CD4-positive, alpha-beta T cell treated with Interleukin-15 for 1 hour (primary cell): ENCODE data around the gene MARF1.
A peak's percentile ranks its signal among the peaks of the same experiment; 100 is the strongest.
"Not testable (repeated sequence)": the region's sequence is repeated elsewhere in the genome, so short reads cannot be mapped to it uniquely, and the experiment has no call there.

ENCODE experiments used
- DNase-seq: peaks from one replicate; pipeline ENCODE4 v3.0.0-alpha.2; 2020

Gene MARF1

DNA sequence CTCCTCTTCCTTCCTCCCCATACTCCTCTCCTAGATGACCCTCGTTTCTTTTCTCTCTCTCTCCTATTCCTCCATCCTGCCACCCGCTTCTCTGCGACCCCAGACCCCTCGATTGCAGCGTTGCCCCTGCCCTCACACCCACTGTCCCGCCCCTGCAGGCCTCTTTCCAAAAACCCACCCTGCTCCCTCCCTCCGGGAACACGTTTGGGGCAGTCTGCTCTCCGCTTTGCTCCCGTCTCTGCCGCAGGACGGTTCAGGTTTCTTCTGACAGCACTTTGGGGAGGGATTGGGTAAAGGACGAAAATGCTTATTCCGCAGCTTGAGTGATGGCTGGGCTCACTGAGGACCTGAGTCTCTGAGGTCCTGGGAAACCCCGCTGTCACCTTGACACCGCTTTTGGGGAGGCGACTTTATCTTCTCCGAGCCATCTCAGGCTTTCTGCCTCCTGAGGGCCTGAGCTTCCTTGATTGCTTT is 7.8 kb upstream of the MARF1 start:
- DNase-seq, result peak; percentile 47

GRCh38 chr16:15650019-15650697 is 7.2 kb upstream of the MARF1 start, which contains the start of gene NDE1:
Gene NDE1, plus strand, starts transcription at chr16:15650245. Its CDS starts 14,534 bp downstream, at chr16:15664779.
- peak; percentile 86 for DNase-seq

DNA sequence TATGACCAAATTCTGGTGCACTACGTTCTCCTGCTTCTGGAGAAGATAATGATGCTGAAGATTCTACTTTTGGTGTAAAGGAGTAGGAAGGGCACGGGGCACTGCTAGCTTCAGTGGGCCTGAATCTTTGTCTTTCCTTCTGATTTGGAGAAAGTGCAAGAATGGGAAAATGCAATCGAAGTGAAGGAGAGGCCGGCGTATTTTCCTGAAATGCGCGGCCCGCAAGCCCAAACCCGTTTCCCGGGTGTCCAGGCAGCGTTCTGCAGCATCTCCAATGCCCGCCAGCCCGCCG is 6.7 kb upstream of the MARF1 start:
- DNase-seq, result no peak

GRCh38 chr16:15649311-15649710 is 6.4 kb upstream of the MARF1 start:
- DNase-seq, result not testable (repeated sequence)

- no peak for DNase-seq
Measured at GRCh38 chr16:15648135-15648730, 5.3 kb upstream of the MARF1 start.

GRCh38 chr16:15647294-15648014 is 4.5 kb upstream of the MARF1 start:
- DNase-seq, result no peak

GRCh38 chr16:15646557-15647293 is 3.8 kb upstream of the MARF1 start:
- DNase-seq, result not testable (repeated sequence)

DNA sequence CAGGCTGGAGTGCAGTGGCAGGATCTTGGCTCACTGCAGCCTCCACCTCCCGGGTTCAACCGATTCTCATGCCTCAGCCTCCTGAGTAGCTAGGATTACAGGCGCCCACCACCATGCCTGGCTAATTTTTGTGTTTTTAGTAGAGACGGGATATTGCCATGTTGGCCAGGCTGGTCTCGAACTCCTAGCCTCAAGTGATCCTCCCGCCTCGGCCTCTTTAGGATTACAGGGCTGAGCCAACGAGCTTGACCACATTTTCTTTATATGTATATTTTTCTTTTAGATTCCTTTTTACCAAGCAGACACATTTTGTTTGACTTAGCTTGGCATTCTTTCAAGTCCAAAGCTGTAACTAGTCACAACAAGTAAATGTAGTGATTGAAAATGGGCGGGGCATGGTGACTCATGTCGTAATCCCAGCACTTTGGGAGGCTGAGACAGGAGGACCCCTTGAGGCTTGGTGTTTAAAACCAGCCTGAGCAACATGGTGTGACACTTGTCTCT is 2.1 kb upstream of the MARF1 start:
- peak; percentile 30 for DNase-seq

DNA sequence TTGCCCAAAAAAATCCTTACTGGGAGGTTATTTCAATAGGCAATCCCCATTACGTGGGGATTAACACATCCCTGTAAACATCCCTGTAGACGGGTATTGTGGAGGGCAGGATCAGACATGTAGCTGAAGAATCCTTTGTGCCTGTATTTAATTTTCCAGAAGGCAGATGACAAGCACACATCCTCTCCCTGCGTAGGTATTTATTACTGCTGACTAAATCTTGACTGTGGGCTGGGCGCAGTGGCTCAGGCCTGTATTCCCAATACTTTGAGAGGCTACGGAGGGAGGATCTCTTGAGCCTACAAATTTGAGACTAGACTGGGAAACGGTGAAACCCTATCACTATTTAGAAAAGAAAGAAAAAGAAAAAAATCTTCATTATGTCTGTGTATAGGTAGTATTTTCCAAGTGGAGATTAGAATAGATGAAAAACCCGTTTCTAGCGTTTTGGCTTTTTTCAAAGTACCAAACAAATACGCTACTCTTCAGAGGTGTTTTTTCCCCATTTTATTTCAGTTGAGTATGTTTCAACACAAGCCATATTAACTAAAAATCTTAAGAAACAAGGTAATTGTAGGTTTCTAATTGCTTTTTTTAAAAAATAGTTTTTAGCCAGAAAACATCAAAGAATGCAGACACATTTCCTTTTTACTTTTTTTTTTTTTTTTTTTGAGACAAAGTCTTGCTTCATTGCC is 1.5 kb upstream of the MARF1 start:
- DNase-seq, result no peak

- no peak for DNase-seq
Measured at GRCh38 chr16:15643946-15644250, 944 bp upstream of the MARF1 start.

GRCh38 chr16:15642557-15643047 is 352 bp downstream of the MARF1 start:
- peak; percentile 89 for DNase-seq

GRCh38 chr16:15641753-15642556 is 999 bp downstream of the MARF1 start:
- no peak for DNase-seq

DNA sequence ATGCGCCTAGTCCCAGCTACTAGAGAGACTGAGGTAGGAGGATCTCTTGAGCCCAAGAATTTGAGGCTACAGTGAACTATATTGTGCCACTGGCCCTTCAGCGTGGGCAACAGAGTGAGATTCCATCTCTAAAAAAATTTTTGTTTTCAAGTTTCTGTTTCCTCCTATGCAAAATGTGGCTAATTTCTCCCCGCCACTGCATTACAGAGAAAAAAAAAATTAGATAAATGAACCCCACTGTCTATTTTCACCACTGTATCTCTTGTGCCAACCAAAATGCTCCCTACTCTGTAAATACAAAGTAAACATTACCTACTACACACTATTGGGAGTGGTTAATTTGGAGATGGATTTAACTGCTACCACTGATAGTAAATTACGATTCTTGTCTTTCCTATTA is 2.0 kb downstream of the MARF1 start:
- DNase-seq, result no peak

GRCh38 chr16:15639061-15639568 is 3.8 kb downstream of the MARF1 start:
- DNase-seq, result no peak

GRCh38 chr16:15636392-15636873 is 6.5 kb downstream of the MARF1 start:
- DNase-seq, result no peak

DNA sequence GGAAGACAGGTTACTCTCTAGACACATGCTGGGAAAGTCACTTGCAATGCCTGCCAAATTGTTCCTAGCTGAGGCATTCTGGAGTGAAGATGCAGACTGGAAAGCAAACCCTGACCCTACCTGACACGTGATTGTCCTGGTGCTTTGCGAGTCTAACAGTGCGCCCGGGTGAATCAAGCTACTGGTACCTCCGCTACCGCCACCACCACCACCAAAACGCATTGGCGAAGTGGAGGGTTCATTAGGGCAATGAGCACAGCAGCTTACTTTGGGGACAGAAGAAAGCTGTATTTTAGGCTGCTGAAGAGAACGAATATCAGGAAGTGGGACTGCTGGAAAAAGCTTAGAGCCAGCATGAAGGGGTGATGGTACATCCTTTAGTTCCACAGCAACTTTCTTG is 7.0 kb downstream of the MARF1 start:
- DNase-seq, result no peak

DNA sequence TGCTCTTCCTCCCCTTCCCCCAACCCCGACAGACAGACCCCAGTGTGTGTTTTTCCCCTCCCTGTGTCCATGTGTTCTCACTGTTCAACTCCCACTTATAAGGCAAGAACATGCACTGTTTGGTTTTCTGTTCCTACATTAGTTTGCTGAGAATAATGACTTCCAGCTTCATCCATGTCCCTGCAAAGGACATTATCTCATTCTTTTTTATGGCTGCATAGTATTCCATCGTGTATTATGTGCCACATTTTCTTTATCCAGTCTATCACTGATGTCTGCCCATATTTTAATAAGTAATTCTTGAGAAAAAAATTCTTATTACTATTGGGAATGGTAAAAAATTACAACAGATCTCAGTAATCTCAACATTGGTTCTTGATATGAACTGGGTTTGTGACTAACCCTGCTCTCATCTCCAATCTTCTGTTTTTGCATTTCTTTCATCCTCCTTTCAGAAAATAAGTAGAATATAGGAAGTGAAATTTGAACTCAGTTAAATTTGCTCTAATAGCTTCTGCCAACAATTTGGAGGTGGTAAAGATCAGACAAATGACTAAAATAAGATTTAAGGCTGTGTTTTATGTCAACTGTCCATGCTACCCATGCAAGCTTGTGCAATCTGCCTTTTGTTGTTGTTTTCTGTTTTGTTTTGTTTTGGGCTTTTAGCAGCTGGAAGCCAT is 11.1 kb downstream of the MARF1 start:
- DNase-seq, result no peak

GRCh38 chr16:15621889-15622288 is 21.1 kb downstream of the MARF1 start:
- no peak for DNase-seq

- no peak for DNase-seq
Measured at GRCh38 chr16:15621456-15621855, 21.5 kb downstream of the MARF1 start.

DNA sequence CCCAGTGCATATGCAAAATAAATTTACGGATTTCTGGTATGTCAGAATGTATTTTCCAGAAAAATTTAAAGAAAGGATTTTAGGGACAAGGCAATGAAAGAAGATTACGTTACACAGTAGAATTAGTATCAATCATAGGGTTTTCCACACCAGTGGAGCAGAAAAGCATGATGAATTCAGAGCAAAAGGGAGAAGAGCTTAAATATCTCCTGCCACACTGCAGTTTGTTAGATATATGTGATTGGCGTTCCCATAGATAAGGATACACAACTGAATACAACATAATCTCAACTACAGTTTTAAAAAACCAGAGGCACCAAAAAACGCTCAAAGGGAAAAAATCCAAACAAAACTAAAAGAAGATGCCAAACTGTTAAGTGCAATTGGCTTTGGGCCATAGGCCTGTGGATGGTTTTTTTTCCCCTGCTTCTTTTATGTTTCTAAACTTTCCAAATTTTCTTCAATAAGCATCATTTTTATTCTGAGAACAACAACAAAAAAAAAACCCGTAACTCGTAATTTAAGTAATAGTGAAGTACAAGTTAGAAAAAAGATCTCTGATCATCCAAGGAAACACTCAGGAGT is 22.3 kb downstream of the MARF1 start:
- no peak for DNase-seq
